K562 (cell line): ENCODE measurements around the gene HCFC1R1. TPM values are rescaled to one million over a fixed set of nuclear protein-coding genes. Genes with fewer than 3 reads are reported as not detected.

Experiments
- CTBP1 ChIP-seq: fragments of 450-650 bp; IDR thresholded peaks from 2 replicates; pipeline ENCODE4 v1.6.1; 2016; ENCODE audit warnings: borderline replicate concordance
- FOXM1 ChIP-seq, 2 experiments: fragments of 450-650 bp in 1 of 2; sonication (generic) in 1 of 2; formaldehyde crosslinking in 1 of 2; IDR thresholded peaks; 2 replicates each; pipeline versions ENCODE4 v1.6.1 to v1.9.0; 2017 to 2022; ENCODE audit warnings: low read depth in 2 of 2, mild to moderate bottlenecking in 2 of 2, missing genetic modification reagents in 1 of 2, moderate library complexity in 1 of 2
- GATAD2B ChIP-seq: fragments of 450-650 bp; IDR thresholded peaks from 2 replicates; pipeline ENCODE4 v1.6.1; 2017; ENCODE audit warnings: mild to moderate bottlenecking, borderline replicate concordance
- L3MBTL2 ChIP-seq: fragments of 450-650 bp; IDR thresholded peaks from 2 replicates; pipeline ENCODE4 v1.6.1; 2016; ENCODE audit warnings: mild to moderate bottlenecking, moderate library complexity
- MAFK ChIP-seq: IDR thresholded peaks from 2 replicates; pipeline ENCODE4 v1.6.1; 2011; ENCODE audit warnings: low read length, improper control_type of control experiment
- NR1H2 ChIP-seq: sonication (generic); formaldehyde crosslinking; IDR thresholded peaks from 2 replicates; pipeline ENCODE4 v1.4.0; 2020; ENCODE audit warnings: mild to moderate bottlenecking, missing genetic modification reagents
- POLR2G ChIP-seq: fragments of 200-400 bp; formaldehyde crosslinking; IDR thresholded peaks from 2 replicates; pipeline ENCODE4 v1.6.1; 2017; ENCODE audit warnings: low read depth, mild to moderate bottlenecking, antibody characterized with exemption, low read length, moderate library complexity
- SMC3 ChIP-seq: conservative IDR thresholded peaks from 2 replicates; pipeline ENCODE4 v1.6.1; 2011; ENCODE audit warnings: low read depth, low read length, improper control_type of control experiment; ENCODE audit not compliant: insufficient read depth
- TGIF2 ChIP-seq: sonication (generic); formaldehyde crosslinking; IDR thresholded peaks from 2 replicates; pipeline ENCODE4 v1.8.1; 2022; ENCODE audit warnings: mild to moderate bottlenecking, missing genetic modification reagents, moderate library complexity
- TRIM28 ChIP-seq: fragments of 450-650 bp; IDR thresholded peaks from 2 replicates; pipeline ENCODE4 v1.6.1; 2017
- ZFP36 ChIP-seq: fragments of 150-350 bp; IDR thresholded peaks from 2 replicates; pipeline ENCODE4 v1.6.1; 2018; ENCODE audit warnings: low read length, low read depth; ENCODE audit not compliant: partially characterized antibody
- ZNF282 ChIP-seq: sonication (generic); formaldehyde crosslinking; IDR thresholded peaks from 2 replicates; pipeline ENCODE4 v1.8.1; 2023; ENCODE audit warnings: missing genetic modification reagents
- ZNF584 ChIP-seq: fragments of 200-800 bp; sonication (Bioruptor generic); IDR thresholded peaks from 2 replicates; pipeline ENCODE4 v1.6.1; 2016; ENCODE audit warnings: low read depth, mild to moderate bottlenecking, missing genetic modification characterization, missing compliant biosample characterization
- polyA plus RNA-seq, 8 experiments: library from polyadenylated mRNA; depleted of rRNA in 4 of 8; stranded (reverse) in 5 of 8; unstranded in 3 of 8; fragments of >200 nt; fragmentation: Nextera tagmentation in 2 of 8; fragmentation: Illumina TruSeq in 1 of 8; extraction: Ambion mirVana in 2 of 8; extraction: Trizol in 1 of 8; gene quantifications; 2 replicates each; pipeline versions ENCODE4 v1.2.1 to v1.2.3, GENCODE V29; 2011 to 2014; ENCODE audit warnings: inconsistent platforms in 1 of 8, missing spikeins in 1 of 8
- total RNA-seq, 7 experiments: library from RNA; depleted of rRNA in 6 of 7; stranded (reverse); fragments of >200 nt in 6 of 7; fragmentation: Illumina TruSeq in 2 of 7; extraction: Trizol in 2 of 7; gene quantifications; 2 replicates each; pipeline versions ENCODE4 v1.2.1 to v1.2.3, GENCODE V29; 2011 to 2021; ENCODE audit warnings: low replicate concordance in 1 of 7
- TF ChIP-seq, protein P1 (sequence below): sonication (generic); formaldehyde crosslinking; IDR thresholded peaks from 2 replicates; pipeline ENCODE4 v1.8.1; 2023; ENCODE audit warnings: missing genetic modification reagents, mild to moderate bottlenecking, borderline replicate concordance
- TF ChIP-seq, protein P2 (sequence below): fragments of 250-450 bp; sonication (Bioruptor Pico); IDR thresholded peaks from 2 replicates; pipeline ENCODE4 v1.8.0; 2021; ENCODE audit warnings: mild to moderate bottlenecking, moderate library complexity
- TF ChIP-seq, protein P3 (sequence below): fragments of 250-450 bp; sonication (Bioruptor Pico); IDR thresholded peaks from 2 replicates; pipeline ENCODE4 v1.8.0; 2022; ENCODE audit warnings: moderate library complexity, mild to moderate bottlenecking, inconsistent platforms
- TF ChIP-seq, protein P4 (sequence below): sonication (generic); formaldehyde crosslinking; IDR thresholded peaks from 2 replicates; pipeline ENCODE4 v1.8.0; 2022; ENCODE audit warnings: mild to moderate bottlenecking, missing genetic modification reagents
- TF ChIP-seq, protein P5 (sequence below): fragments of 450-650 bp; IDR thresholded peaks from 2 replicates; pipeline ENCODE4 v1.6.1; 2016

The HCFC1R1 gene
- total and polyA plus RNA-seq, 9 of the 15 experiments (the other 6 are each of a cell fraction or from before 2014, with no cell fraction given), result 2.2 to 29.0 (median 11.2) TPM

DNA sequence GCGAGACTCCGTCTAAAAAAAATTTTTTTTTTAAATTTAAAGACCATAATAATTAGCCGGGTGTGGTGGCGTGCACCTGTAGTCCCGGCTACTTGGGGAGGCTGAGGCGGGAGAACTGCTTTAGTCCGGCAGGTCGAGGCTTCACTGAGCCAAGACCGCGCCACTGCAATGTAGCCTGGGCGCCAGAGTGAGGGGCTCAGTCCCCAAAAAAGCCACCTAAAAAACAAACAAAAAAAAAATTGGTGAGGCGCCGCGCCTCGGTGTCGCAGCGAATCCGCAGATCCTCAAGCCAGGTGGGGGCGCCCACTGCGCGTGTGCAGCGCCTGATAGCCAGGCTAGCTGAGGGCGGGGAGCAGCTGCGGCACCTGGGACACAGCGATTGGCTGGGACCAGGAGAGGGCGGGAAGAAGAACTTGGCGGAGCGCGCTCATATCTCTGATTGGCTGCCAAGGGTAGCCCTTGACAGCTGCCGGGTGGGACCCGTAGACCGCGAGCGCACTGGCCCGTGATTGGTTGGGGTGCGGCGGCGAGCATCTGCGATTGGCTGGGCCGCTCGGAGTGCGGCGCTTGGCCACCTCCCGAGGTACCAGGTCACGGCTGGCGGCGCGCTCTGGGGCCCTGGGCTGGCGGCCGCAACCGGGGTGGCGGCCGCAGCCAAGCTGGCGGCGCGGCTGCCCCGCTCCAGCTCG is 20.0 kb downstream of the HCFC1R1 start (continued):
- TF ChIP-seq, protein P1, sequence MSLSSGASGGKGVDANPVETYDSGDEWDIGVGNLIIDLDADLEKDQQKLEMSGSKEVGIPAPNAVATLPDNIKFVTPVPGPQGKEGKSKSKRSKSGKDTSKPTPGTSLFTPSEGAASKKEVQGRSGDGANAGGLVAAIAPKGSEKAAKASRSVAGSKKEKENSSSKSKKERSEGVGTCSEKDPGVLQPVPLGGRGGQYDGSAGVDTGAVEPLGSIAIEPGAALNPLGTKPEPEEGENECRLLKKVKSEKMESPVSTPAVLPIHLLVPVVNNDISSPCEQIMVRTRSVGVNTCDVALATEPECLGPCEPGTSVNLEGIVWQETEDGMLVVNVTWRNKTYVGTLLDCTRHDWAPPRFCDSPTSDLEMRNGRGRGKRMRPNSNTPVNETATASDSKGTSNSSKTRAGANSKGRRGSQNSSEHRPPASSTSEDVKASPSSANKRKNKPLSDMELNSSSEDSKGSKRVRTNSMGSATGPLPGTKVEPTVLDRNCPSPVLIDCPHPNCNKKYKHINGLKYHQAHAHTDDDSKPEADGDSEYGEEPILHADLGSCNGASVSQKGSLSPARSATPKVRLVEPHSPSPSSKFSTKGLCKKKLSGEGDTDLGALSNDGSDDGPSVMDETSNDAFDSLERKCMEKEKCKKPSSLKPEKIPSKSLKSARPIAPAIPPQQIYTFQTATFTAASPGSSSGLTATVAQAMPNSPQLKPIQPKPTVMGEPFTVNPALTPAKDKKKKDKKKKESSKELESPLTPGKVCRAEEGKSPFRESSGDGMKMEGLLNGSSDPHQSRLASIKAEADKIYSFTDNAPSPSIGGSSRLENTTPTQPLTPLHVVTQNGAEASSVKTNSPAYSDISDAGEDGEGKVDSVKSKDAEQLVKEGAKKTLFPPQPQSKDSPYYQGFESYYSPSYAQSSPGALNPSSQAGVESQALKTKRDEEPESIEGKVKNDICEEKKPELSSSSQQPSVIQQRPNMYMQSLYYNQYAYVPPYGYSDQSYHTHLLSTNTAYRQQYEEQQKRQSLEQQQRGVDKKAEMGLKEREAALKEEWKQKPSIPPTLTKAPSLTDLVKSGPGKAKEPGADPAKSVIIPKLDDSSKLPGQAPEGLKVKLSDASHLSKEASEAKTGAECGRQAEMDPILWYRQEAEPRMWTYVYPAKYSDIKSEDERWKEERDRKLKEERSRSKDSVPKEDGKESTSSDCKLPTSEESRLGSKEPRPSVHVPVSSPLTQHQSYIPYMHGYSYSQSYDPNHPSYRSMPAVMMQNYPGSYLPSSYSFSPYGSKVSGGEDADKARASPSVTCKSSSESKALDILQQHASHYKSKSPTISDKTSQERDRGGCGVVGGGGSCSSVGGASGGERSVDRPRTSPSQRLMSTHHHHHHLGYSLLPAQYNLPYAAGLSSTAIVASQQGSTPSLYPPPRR (CRISPR knock-in tag), result no peak
- TF ChIP-seq ZFP36 (no peak), MAFK (no peak), POLR2G (peak; percentile 63), L3MBTL2 (peak; percentile 69), ZNF282 (no peak), CTBP1 (peak; percentile 100), TGIF2 (CRISPR knock-in tag) (peak; percentile 86; the same call in 1 of the 2 replicates), TRIM28 (peak; percentile 74), ZNF584 (CRISPR knock-in tag) (no peak), GATAD2B (no peak), SMC3 (peak; percentile 73), NR1H2 (no peak), FOXM1 (IDR thresholded peaks at IDR 0.05; ENCODE audit: low read depth) (peak; percentile 27; the same call in 1 of the 2 replicates), FOXM1 (CRISPR knock-in tag; IDR thresholded peaks at IDR 0.05; ENCODE audit: low read depth) (no peak)
- TF ChIP-seq, protein P2, sequence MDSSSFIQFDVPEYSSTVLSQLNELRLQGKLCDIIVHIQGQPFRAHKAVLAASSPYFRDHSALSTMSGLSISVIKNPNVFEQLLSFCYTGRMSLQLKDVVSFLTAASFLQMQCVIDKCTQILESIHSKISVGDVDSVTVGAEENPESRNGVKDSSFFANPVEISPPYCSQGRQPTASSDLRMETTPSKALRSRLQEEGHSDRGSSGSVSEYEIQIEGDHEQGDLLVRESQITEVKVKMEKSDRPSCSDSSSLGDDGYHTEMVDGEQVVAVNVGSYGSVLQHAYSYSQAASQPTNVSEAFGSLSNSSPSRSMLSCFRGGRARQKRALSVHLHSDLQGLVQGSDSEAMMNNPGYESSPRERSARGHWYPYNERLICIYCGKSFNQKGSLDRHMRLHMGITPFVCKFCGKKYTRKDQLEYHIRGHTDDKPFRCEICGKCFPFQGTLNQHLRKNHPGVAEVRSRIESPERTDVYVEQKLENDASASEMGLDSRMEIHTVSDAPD (CRISPR knock-in tag), result no peak
- TF ChIP-seq, protein P3, sequence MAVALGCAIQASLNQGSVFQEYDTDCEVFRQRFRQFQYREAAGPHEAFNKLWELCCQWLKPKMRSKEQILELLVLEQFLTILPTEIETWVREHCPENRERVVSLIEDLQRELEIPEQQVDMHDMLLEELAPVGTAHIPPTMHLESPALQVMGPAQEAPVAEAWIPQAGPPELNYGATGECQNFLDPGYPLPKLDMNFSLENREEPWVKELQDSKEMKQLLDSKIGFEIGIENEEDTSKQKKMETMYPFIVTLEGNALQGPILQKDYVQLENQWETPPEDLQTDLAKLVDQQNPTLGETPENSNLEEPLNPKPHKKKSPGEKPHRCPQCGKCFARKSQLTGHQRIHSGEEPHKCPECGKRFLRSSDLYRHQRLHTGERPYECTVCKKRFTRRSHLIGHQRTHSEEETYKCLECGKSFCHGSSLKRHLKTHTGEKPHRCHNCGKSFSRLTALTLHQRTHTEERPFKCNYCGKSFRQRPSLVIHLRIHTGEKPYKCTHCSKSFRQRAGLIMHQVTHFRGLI (CRISPR knock-in tag), result no peak
- TF ChIP-seq, protein P4, sequence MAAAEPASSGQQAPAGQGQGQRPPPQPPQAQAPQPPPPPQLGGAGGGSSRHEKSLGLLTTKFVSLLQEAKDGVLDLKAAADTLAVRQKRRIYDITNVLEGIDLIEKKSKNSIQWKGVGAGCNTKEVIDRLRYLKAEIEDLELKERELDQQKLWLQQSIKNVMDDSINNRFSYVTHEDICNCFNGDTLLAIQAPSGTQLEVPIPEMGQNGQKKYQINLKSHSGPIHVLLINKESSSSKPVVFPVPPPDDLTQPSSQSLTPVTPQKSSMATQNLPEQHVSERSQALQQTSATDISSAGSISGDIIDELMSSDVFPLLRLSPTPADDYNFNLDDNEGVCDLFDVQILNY, result no peak
- TF ChIP-seq, protein P5, sequence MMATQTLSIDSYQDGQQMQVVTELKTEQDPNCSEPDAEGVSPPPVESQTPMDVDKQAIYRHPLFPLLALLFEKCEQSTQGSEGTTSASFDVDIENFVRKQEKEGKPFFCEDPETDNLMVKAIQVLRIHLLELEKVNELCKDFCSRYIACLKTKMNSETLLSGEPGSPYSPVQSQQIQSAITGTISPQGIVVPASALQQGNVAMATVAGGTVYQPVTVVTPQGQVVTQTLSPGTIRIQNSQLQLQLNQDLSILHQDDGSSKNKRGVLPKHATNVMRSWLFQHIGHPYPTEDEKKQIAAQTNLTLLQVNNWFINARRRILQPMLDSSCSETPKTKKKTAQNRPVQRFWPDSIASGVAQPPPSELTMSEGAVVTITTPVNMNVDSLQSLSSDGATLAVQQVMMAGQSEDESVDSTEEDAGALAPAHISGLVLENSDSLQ, result peak; percentile 98
